SK-N-SH treated with all-trans-retinoic acid at 6 μM for 48 hours (cell line): ENCODE measurements around the gene PP2D1.

ENCODE experiments used
- ESRRG ChIP-seq: fragments of 250-450 bp; sonication (Bioruptor Pico); IDR thresholded peaks from 2 replicates; pipeline ENCODE4 v1.6.1; 2021; ENCODE audit warnings: mild to moderate bottlenecking
- ISL1 ChIP-seq: fragments of 250-450 bp; sonication (Bioruptor Pico); IDR thresholded peaks from 2 replicates; pipeline ENCODE4 v2.1.2; 2022; ENCODE audit warnings: mild to moderate bottlenecking, moderate library complexity
- PPARA ChIP-seq: fragments of 250-450 bp; sonication (Bioruptor Pico); IDR thresholded peaks from 2 replicates; pipeline ENCODE4 v1.5.0; 2020; ENCODE audit warnings: mild to moderate bottlenecking, borderline replicate concordance
- ZC3H10 ChIP-seq: fragments of 250-450 bp; sonication (Bioruptor Pico); IDR thresholded peaks from 2 replicates; pipeline ENCODE4 v1.5.1; 2021; ENCODE audit warnings: mild to moderate bottlenecking, moderate library complexity
- ZNF565 ChIP-seq: fragments of 450-650 bp; formaldehyde crosslinking; conservative IDR thresholded peaks from 2 replicates; pipeline ENCODE4 v1.5.0; 2020; ENCODE audit warnings: low read depth, mild to moderate bottlenecking, moderate library complexity
- TF ChIP-seq, protein P1 (sequence below): fragments of 250-450 bp; sonication (Bioruptor Pico); IDR thresholded peaks from 2 replicates; pipeline ENCODE4 v1.5.1; 2021; ENCODE audit warnings: mild to moderate bottlenecking, moderate library complexity

DNA sequence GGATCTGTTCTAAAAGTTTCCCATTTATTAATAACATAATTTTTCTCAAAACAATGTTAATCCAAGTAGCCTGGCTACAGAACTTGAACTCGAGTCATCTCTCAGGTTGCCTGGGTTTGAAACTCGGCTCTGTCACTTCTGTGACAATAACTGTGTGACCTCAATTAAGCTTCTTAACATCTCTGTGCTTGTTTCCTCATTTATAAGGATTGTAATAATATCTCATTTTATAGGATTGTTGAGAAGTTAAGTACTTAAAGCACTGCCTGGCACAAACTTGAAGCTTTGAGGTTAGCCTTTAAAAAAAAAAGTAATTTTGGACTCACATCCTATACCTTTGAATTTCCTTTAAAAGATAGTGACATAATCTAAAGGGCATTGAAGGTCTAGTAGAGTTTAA, 61.7 kb downstream of the PP2D1 start:
- TF ChIP-seq ISL1 (CRISPR knock-in tag) (no peak), ESRRG (no peak), ZNF565 (no peak), ZC3H10 (CRISPR knock-in tag) (no peak), PPARA (CRISPR knock-in tag) (no peak)
- TF ChIP-seq, protein P1, sequence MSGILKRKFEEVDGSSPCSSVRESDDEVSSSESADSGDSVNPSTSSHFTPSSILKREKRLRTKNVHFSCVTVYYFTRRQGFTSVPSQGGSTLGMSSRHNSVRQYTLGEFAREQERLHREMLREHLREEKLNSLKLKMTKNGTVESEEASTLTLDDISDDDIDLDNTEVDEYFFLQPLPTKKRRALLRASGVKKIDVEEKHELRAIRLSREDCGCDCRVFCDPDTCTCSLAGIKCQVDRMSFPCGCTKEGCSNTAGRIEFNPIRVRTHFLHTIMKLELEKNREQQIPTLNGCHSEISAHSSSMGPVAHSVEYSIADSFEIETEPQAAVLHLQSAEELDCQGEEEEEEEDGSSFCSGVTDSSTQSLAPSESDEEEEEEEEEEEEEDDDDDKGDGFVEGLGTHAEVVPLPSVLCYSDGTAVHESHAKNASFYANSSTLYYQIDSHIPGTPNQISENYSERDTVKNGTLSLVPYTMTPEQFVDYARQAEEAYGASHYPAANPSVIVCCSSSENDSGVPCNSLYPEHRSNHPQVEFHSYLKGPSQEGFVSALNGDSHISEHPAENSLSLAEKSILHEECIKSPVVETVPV (CRISPR knock-in tag), result no peak
